ENCODE measurements around the gene IFI35.

DNA sequence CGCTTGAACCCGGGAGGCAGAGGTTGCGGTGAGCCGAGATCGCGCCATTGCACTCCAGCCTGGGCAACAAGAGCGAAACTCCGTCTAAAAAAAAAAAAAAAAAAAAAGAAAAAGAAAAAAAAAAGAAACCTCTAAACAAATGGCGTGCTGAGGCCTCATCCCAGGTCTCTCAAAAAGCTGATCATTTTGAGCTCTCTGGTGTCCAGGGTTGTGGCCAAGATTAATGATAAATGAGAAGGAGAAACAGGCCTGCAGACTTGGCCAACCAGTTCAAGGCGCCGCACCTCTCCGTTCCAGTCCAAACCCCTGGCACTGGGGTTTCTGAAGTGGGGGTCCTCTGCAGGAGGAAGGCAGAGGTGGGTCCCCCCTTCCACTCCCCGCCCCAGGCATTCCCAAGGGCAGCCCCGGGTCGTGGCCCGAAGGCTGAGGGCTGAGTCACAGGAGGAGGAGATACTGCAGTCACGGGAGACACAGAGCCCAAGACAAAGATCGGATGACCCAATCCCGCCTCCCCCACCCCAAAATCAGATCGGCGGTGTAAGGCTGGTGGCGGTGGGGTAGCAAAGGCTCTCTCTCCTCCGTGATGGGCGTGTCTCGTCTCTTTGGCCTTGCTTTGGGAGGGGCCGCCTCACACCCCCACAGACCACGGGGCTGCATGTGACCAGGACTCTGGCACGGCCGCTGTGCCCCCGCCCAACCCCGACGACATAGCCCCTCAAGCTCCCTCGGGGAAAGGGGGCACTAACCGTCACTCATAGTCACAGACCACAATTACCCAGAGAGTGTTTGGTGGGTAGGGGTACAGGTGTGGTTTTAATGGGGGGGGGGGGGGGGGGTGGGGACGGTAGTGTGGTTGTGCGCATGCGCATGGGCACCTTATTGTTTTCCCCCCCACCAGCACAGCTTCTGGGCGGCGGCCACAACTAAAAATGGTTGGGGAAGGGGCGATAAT, 14.5 kb downstream of the IFI35 start:
- TF ChIP-seq, protein P1, sequence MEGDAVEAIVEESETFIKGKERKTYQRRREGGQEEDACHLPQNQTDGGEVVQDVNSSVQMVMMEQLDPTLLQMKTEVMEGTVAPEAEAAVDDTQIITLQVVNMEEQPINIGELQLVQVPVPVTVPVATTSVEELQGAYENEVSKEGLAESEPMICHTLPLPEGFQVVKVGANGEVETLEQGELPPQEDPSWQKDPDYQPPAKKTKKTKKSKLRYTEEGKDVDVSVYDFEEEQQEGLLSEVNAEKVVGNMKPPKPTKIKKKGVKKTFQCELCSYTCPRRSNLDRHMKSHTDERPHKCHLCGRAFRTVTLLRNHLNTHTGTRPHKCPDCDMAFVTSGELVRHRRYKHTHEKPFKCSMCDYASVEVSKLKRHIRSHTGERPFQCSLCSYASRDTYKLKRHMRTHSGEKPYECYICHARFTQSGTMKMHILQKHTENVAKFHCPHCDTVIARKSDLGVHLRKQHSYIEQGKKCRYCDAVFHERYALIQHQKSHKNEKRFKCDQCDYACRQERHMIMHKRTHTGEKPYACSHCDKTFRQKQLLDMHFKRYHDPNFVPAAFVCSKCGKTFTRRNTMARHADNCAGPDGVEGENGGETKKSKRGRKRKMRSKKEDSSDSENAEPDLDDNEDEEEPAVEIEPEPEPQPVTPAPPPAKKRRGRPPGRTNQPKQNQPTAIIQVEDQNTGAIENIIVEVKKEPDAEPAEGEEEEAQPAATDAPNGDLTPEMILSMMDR (IDR thresholded peaks at IDR 0.05) = no peak
- TF ChIP-seq POLR2A (IDR thresholded peaks at IDR 0.05) = peak; percentile 44
